GM19351 (cell line): Measurements from ENCODE around the gene GIPC1.
"Not testable (repeated sequence)": the region's sequence is repeated elsewhere in the genome, so short reads cannot be mapped to it uniquely, and the experiment has no call there.

ENCODE experiments used
- ATAC-seq: cut with Tn5 transposase; IDR thresholded peaks from one replicate; pipeline ENCODE4 v1.9.1; 2021; ENCODE audit warnings: mild to moderate bottlenecking, moderate library complexity; ENCODE audit not compliant: unreplicated experiment

The GIPC1 gene

DNA sequence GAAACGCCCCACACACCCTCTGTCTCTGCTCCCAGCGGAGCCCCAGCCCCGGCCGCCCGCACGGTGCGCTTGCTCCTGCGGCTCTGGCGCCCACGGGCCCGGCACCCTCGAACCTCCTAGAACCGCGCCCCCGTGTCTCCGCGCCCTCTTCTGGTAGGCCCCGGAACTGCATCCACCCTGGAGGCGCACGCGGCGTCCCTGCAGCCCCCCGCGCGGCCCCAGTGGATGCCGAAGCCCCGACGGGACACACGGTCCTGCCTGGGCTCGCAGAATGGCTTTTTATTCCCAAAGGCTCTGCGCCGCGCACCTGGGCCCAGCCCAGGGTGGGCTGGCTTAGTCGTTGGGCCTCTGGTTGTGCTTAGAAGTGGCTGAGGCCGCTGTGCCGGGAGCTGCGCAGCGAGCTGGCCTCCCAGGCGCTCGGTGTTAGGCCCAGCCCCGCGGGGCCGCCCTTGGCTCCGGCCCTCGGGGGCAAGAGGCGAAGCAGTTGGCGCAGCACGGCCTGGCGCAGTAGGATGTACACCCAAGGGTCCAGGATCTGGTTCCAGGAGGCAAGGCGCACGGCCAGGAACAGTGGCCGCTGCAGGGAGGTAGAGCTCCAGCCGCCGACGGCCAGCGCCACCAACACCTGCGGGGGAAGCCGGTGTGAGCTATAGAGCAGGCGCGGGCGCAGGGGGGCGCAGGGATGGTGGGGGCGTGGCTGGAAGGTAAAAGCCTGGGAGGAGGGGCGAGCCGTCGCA lies 23.6 kb downstream of the GIPC1 start:
- ATAC-seq: no peak

DNA sequence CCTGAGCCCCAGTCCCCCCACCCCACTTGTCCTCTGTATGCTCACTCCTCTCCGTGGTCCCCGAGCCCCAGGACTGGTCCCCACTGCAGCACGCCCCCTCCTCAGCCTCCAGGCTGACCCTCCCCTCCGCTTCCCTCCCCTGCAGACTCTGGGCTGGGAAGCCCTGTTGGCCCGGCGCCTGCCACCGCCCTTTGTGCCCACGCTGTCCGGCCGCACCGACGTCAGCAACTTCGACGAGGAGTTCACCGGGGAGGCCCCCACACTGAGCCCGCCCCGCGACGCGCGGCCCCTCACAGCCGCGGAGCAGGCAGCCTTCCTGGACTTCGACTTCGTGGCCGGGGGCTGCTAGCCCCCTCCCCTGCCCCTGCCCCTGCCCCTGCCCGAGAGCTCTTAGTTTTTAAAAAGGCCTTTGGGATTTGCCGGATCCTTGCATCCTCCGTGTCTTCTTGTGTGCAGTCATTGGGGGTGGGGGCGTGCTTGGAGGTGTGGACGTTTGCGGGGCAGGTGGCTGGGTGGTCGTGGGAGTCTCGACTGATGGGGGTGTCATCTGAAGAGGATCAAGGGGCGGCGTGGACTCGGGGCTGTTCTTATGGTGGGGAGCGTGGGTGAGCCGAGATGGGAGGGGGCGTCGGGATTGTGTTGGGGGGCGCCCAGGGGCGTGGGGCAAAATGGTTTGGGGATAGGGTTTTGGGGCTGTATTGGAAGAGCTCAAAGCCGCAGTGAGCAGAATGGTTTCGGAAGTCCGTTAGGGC lies 24.3 kb downstream of the GIPC1 start:
- no peak for ATAC-seq

DNA sequence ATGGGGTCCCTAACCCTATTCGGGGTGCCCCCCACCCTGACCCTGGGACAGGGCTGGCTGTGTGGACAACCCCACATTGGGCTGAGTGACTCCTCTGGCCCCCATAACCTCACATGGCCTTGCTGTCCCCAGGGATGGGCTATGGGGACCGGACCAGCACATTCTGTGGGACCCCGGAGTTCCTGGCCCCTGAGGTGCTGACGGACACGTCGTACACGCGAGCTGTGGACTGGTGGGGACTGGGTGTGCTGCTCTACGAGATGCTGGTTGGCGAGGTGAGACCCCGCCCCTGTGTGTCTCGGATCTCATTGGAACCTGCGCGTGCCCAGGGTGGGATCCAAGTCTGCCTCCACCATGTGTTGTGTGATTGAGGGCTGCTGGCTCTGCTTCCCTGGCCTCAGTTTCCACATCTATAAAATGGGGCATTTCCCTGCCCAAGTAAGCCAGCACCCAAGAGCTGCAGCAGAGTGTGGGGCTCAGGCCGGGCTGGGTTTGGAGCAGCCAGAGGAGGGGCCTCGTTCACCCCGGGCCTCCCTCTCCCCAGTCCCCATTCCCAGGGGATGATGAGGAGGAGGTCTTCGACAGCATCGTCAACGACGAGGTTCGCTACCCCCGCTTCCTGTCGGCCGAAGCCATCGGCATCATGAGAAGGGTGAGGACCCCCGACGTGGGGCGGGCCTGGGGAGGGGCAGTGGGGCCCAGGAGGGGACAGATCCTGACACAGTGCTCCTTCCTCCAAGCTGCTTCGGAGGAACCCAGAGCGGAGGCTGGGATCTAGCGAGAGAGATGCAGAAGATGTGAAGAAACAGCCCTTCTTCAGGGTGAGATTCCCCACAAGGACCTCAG lies 25.7 kb downstream of the GIPC1 start:
- ATAC-seq: no peak

GRCh38 chr19:14467816-14468215 lies 28.1 kb downstream of the GIPC1 start:
- ATAC-seq: no peak

DNA sequence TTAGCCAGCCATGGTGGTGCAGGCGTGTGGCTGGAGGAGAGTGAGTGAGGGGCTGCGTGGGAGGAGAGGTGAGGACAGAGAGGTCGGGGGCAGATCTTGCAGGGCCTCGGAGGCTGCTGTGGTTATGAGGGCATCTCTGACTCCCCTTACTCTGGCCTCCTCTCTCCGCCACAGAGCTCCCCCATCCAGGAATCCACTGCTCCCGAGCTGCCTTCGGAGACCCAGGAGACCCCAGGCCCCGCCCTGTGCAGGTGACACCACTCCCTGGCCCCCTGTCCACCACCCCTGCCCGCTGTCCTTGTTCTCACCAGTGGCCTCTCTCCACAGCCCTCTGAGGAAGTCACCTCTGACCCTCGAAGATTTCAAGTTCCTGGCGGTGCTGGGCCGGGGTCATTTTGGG lies 28.5 kb downstream of the GIPC1 start:
- ATAC-seq: no peak

DNA sequence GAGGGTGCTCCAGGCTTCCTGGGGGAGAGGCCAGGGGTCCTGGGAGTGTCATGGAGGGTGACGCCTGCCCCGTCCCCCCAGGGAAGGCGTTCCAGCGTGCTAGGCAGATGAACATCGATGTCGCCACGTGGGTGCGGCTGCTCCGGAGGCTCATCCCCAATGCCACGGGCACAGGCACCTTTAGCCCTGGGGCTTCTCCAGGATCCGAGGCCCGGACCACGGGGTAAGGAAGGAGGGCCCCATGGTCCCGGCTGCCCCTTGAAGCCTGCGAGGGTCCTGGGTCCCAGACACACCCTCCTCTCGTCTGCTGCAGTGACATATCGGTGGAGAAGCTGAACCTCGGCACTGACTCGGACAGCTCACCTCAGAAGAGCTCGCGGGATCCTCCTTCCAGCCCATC lies 32.2 kb downstream of the GIPC1 start:
- ATAC-seq: no peak

DNA sequence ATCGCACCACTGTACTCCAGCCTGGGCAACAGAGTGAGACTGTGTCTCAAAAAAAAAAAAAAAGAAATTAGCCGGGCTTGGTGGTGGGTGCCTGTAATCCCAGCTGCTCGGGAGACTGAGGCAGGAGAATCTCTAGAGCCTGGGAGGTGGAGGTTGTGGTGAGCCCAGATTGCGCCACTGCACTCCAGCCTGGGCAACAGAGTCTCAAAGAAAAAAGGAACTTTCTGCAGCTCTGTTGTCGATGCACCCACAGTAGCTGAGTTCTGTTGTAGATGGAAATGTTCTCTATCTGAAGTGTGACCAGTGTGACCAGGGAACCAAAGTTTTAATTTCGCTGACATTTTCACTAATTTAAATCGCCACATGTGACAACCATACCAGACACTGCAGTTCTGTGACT lies 33.5 kb downstream of the GIPC1 start:
- not testable (repeated sequence) for ATAC-seq

DNA sequence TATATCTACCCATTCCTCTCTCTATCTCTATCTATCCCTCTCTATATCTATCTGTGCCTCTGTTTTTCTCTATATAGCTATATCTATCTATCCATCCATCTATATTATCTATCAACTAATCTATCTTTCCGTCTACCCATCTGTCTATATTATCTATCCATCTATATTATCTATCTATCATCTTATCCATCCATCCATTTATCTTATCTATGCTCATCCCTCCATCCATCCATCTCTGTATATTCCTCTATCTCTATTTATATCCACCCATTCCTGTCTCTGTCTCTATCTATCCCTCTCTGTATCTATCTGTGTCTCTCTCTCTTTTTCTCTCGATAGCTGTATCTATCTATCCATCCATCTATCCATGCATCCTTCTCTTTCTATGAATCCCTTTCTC lies 35.0 kb downstream of the GIPC1 start:
- no peak for ATAC-seq

- no peak for ATAC-seq
Observed at GRCh38 chr19:14459703-14460102, 36.2 kb downstream of the GIPC1 start.

DNA sequence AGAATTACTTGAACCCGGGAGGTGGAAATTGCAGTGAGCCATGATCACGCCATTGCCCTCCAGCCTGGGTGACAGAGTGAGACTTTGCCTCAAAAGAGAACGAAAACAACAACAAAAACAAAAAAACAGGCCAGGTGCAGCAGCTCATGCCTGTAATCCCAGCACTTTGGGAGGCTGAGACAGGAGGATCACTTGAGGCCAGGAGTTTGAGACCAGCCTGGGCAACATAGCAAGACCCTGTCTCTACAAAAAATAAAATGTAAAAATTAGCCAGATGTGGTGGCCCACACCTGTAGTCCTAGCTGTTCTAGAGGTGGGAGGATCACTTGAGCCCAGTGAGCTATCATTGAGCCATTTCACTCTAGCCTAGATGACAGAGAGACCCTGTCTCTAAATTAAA lies 43.6 kb downstream of the GIPC1 start:
- ATAC-seq: not testable (repeated sequence)

DNA sequence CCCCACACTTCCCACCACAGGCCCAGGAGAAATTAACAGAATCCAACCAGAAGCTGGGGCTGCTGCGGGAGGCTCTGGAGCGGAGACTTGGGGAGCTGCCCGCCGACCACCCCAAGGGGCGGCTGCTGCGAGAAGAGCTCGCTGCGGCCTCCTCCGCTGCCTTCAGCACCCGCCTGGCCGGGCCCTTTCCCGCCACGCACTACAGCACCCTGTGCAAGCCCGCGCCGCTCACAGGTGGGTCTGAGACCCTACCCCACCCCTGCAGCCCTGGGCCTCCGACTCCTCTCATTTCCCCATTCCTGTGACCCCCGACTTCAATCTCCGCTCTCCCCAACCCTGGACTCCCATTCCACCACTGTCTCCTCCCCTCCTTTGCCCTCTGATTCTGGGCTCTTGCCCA lies 45.1 kb downstream of the GIPC1 start:
- ATAC-seq: no peak

DNA sequence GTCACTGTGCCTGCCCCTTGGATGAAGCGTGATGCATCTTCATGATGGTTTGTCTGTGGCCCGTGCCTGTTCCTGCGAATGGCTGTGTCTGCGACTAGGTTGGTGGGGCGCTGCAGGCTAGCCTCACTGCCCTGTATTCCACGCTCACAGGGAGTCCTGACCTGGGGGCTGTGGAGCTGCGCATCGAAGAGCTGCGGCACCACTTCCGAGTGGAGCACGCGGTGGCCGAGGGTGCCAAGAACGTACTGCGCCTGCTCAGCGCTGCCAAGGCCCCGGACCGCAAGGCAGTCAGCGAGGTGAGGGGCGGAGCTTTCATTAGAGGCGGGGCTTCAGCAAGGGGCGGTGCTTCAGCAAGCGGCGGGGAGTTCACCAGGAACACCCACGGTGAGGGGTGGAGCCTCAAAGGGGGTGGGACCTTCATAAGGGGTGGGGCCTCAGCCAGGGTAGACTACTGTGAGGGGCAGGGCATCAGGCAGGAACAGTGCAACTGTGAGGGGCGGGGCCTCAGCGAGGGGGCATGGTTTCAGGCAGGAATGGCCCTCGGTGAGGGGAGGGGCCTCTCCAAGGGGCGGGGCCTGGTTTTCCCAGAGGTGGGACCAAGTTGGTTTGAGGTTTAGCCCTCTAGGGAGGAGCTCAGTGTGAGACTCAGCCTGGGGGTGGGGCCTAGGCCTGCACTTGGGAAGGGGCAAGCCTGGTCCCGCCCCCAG lies 45.6 kb downstream of the GIPC1 start:
- no peak for ATAC-seq

GRCh38 chr19:14449321-14449720 lies 46.6 kb downstream of the GIPC1 start:
- ATAC-seq: no peak

- no peak for ATAC-seq
Observed at GRCh38 chr19:14446336-14447036, 49.4 kb downstream of the GIPC1 start.

GRCh38 chr19:14443632-14444216 lies 52.2 kb downstream of the GIPC1 start:
- no peak for ATAC-seq

DNA sequence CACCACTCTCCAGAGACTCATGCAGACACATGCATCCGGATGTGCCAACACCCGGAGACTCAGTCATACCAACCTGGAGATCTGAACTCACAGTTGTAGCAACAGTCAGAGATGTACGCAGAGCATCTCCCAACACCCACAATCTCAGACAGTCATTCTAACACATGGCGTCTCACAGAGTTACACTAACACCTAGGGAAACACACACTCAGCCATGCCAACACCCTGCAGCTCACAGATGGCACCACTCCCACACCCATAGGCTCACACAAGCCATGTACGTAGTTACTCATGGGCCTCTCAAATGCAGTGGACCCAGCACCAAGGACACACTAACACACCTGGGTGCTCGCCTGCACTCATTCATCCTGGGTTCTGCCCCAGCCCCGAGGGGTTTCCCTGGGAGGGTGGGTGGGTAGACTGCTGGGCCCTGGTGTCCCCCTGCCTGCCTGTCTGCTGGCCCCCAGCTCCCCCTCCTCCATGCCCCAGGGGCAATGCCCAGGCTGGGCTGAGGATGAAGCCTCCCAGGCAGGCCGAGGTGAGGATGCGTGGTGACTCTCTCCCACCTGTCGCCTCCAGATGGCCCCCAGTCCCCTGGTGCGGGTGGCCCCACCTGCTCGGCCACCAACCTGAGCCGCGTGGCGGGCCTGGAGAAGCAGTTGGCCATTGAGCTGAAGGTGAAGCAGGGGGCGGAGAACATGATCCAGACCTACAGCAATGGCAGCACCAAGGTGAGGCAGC lies 52.9 kb downstream of the GIPC1 start:
- ATAC-seq: no peak

DNA sequence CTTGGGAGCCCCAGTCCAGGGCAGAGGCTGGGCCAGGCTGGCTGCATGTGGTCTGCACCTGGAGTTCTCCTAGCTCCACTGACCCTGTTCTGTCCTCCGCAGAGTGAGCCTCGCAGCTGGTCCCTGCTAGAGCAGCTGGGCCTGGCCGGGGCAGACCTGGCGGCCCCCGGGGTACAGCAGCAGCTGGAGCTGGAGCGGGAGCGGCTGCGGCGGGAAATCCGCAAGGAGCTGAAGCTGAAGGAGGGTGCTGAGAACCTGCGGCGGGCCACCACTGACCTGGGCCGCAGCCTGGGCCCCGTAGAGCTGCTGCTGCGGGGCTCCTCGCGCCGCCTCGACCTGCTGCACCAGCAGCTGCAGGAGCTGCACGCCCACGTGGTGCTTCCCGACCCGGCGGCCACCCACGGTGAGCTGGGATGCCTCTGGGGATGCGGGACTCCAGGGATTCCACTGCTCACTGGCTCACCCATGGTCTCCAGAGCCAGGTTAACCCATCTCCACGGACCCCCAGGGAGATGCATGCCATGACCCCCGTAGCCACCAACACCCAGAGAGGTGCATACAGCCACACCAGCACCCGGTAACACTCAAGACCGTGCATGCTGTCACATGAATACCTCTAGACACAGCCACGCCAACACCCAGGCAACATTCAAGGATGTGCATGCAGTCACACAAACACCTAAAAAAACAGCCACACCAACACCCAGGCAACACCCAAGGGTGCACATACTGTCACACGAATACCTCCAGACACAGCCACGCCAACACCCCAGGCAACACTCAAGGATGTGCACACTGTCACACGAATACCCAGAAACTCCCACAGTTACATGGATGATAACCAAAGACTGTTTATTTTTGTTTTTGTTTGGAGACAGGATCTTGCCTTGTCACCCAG lies 54.6 kb downstream of the GIPC1 start:
- ATAC-seq: no peak

DNA sequence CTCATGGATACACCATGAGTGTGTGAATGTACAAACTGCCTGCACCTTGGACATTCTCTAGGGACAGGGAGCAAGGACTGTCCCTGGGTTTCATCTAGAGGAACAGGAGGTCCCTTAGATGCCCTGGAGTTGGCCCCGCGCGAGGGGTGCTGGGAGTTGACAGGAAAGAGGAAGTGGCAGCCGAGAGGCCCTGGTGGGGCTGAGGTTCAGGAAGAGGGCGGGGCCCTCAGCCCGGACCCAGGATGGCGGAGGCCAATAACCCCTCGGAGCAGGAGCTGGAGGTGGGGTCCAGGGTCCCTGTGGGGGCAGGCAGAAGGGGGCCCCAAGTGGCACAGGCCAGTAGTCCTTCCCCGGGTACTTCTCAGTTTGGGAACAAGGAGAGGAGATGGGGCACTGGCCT lies 55.9 kb downstream of the GIPC1 start:
- peak; percentile 71 for ATAC-seq
